D721Med (cell line): ENCODE results near the gene RPSA.

Experiments
- DNase-seq: peaks from one replicate; pipeline ENCODE4 v3.0.0; 2011; ENCODE audit warnings: low spot score; ENCODE audit not compliant: insufficient read length
- FAIRE-seq: peaks from 2 replicates; lab custom pipeline; 2011; peaks lifted over from hg19 to GRCh38; lab: Jason Lieb, UNC
- TF ChIP-seq, protein P1 (sequence below): IDR thresholded peaks from 2 replicates; pipeline ENCODE4 v1.5.1; 2012; ENCODE audit warnings: mild to moderate bottlenecking, control low read depth; ENCODE audit not compliant: insufficient read depth; ENCODE audit errors: missing control alignments

Gene RPSA

GRCh38 chr3:39405687-39406367 is 693 bp upstream of the RPSA start:
- no peak for DNase-seq
- TF ChIP-seq, protein P1, sequence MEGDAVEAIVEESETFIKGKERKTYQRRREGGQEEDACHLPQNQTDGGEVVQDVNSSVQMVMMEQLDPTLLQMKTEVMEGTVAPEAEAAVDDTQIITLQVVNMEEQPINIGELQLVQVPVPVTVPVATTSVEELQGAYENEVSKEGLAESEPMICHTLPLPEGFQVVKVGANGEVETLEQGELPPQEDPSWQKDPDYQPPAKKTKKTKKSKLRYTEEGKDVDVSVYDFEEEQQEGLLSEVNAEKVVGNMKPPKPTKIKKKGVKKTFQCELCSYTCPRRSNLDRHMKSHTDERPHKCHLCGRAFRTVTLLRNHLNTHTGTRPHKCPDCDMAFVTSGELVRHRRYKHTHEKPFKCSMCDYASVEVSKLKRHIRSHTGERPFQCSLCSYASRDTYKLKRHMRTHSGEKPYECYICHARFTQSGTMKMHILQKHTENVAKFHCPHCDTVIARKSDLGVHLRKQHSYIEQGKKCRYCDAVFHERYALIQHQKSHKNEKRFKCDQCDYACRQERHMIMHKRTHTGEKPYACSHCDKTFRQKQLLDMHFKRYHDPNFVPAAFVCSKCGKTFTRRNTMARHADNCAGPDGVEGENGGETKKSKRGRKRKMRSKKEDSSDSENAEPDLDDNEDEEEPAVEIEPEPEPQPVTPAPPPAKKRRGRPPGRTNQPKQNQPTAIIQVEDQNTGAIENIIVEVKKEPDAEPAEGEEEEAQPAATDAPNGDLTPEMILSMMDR = no peak
- no peak for FAIRE-seq

DNA sequence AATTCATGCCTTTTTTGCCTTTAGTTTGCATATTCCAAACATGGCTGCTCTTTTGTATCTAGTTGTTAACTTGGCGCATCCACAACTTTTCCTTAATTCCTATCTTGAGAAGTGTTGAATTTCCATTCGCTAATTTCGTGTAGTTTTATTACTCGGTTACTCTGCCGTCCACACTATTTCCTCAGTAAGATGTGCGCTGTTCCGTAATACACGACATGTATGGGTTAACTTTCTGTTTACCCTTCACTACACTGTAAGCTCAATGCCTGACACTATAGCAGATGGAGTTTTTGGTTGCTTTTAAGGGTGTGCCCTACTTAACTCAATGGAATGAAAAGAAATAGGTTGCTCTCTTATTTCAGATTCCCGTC is 724 bp downstream of the RPSA start:
- DNase-seq (no peak), FAIRE-seq (no peak)
- TF ChIP-seq, protein P1 = no peak

GRCh38 chr3:39407773-39408492 is 1.4 kb downstream of the RPSA start:
- TF ChIP-seq, protein P1 = no peak
- FAIRE-seq = no peak
- no peak for DNase-seq

DNA sequence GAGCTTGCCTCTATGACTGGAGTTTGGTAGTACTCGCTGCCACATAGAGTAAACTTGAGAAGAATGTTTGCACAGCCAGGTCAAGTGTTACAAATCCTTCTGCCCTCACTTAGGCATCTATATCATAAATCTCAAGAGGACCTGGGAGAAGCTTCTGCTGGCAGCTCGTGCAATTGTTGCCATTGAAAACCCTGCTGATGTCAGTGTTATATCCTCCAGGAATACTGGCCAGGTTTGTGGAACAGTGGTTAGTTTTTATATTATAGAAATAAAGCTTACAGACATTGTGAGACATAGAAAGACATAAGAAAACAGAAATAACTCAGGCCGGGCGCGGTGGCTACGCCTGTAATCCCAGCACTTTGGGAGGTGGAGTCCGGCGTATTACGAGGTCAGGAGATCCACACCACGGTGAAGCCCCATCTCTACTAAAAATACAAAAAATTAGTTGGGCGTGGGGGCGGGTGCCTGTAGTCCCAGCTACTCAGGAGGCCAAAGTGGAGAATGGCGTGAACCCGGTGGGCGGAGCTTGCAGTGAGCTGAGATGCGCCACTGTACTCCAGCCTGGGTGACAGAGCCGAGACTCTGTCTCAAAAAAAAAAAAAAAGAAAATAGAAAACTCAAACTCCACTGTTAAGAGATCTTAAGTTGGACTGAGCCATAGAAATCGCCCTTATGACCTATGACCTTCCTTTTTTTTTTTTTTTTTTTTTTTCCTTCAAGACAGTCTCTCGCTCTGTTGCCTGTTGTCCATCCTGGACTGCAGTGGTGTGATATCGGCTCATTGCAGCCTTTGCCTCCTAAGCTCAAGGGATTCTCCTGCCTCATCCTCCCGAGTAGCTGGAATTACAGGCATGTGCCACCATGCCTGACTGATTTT is 2.2 kb downstream of the RPSA start:
- DNase-seq = no peak
- FAIRE-seq = no peak
- TF ChIP-seq, protein P1 = no peak

DNA sequence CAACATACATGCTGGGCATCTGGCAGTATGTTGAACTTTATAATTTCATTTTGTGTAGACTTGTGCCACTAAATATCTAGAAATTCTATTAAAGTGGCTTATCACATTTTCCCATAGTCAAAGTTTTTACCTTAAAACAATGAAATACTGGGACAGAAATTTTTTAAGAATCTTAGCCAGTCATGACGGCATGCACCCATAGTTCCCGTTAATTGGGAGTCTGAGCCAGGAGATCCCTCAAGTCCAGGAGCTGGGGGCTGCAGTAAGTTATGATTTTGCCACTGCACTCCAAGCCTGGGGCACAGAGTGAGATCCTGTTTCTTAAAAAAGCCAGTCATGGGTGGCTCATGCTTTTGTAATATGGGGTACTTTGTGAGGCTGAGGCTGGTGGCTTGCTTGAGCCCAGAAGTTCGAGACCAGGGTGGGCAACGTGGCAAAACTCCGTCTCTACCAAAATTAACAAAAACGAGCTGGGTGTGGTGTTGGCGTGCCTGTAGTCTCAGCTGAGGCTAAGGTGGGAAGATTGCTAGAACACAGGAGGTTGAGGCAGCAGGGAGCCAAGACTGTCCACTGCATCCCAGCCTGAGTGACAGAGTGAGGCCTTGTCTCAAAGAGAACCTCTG is 3.1 kb downstream of the RPSA start:
- FAIRE-seq (no peak), DNase-seq (no peak)
- TF ChIP-seq, protein P1 = no peak

DNA sequence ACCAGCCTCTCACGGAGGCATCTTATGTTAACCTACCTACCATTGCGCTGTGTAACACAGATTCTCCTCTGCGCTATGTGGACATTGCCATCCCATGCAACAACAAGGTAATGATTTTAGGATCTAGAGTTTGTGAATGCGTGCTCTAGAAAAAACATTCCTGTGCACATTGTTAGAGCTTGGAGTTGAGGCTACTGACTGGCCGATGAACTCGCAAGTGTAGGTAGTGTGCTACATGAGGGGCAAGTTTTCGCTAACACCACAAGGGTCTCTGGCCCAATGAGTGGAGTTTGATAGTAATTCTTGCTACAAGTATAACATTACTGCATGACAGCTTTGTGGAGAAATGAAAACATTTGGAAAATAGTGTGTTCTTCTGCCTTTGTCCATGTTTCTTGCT is 4.4 kb downstream of the RPSA start:
- no peak for FAIRE-seq
- TF ChIP-seq, protein P1 = no peak
- no peak for DNase-seq
